RPMI7951 (cell line): ENCODE results near the gene PRR5L. TPM values are rescaled to one million over a fixed set of nuclear protein-coding genes. Genes with fewer than 3 reads are reported as not detected.

Source experiments
- DNase-seq: peaks from one replicate; pipeline ENCODE4 v3.0.0-alpha.2; 2012; ENCODE audit warnings: low read depth
- total RNA-seq: library from RNA; depleted of rRNA; stranded (reverse); fragments of >200 nt; shearing (Covaris generic); gene quantifications from 2 replicates; pipeline ENCODE4 v1.2.3, GENCODE V29; 2014; rRNA removed

Gene PRR5L, protein sequence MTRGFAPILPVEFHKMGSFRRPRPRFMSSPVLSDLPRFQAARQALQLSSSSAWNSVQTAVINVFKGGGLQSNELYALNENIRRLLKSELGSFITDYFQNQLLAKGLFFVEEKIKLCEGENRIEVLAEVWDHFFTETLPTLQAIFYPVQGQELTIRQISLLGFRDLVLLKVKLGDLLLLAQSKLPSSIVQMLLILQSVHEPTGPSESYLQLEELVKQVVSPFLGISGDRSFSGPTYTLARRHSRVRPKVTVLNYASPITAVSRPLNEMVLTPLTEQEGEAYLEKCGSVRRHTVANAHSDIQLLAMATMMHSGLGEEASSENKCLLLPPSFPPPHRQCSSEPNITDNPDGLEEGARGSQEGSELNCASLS
- total RNA-seq = 23.2 and 42.0 TPM in 2 replicates

DNA sequence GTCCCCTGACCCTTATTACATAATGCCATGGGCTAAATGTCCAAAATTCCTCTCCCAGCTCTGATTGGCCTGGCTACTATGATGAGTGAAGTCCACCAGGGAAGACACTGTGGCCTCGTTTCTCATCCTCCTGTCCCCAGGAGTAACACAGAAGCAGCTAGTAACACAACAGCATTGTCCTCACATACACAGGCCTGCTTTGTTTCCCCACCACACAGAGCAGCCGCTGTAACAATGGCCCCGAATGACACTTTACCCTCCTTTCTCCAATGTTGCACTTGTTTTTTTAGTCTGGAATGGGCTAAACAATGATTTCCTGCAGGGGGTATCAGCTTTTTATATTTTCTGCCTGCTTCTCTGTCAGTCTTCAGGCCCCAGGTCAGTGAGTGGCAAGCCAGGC lies at the start of gene PRR5L:
TSS of gene PRR5L (plus strand) at position 363 of the 400 bp plus-strand sequence. CDS start 104,834 bp downstream, outside the sequence.
- DNase-seq = no peak

DNA sequence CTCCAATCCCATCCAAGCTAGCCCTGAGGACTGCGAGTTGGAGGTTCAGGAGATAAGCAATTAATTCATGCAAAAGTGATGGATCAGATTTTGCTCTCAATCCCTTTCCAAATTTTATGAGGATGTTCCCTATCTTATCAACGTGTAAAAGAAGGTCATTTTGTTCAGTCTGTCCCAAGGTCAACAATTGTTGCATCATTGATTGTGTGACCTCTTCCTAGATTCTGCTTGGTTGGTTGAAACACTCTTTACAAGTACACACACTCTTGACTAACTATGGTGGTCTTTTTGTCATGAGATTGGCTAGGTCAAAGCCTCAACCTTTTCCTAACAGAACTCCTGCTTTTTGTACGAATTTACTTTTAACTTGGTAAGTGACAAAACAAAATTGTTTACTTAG lies 48.6 kb upstream of the PRR5L start:
- DNase-seq = no peak

DNA sequence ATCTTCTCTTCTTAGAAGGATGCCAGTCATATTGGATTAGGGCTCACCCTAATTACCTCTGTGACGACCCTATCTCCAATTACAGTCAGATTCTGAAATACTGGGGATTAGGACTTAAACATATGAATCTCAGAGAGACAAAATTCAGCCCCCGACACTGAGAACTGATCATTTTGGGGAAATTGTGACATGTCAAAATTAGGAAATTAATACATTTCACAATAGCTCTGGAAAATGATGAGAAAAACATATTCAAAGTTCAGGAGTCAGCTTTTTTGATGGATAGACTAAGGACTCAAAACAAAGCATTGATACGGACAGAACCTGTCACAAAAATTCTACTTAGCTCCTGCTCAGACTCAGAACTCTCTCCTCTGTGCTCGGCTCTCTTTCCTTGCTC lies 47.7 kb upstream of the PRR5L start:
- DNase-seq = no peak

DNA sequence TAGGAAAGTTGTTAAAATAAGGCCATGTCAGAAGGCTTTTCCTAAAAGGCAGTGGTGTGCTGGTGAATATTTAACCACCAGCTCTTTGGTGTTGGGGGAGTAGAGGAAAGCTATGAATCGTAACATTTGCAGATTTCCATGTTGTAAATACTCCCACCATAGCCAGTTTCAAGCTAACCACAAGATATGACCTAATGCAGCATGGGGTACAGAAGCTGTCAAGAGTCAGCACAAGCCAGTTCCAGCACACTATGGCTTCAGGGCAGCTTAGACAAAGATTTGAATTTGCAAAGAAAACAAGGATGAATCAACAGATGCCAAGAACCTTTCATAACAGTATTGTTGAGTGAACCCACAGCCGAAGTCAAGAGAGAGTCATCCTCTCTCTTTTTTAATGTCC lies 46.8 kb upstream of the PRR5L start:
- peak; percentile 84 for DNase-seq

DNA sequence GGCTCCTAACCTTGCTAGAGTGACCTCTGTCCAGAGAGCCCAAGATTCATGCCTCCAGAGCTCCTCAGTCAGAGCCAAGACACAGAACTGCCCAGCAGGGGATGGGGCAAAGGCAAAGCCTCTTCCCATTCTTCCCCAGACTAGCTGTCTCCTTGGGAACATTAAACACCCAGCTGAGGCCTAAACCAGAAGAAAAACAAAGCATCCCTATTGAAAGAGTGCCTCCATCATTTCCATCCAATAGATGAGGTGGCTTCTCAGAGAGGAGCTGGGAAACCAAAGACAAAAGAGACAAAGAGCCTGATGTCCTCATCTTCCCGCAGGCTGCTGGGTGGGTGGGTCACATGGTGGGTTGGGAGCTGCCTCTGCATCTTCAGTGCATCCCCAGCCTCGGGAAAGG lies 44.3 kb upstream of the PRR5L start:
- DNase-seq = no peak

DNA sequence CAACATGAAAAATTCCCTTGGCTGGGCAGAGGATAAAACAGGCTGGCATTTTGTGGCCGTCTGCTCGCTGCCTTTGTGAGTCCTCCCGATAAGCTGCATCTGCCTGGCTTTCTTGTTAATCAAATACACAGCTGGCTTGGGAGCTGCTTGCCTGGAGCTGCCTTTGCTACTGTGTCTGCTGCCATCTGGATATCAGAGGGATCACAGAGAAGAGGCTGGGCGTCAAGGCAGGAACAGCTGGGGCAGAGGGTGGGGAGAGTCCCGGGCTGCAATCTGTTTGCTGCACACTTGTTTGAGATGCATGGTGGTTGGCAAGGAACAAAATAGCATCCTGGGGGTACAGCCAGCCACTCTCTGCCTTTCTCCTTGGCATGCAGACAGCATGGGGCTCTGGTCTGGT lies 42.9 kb upstream of the PRR5L start:
- no peak for DNase-seq

DNA sequence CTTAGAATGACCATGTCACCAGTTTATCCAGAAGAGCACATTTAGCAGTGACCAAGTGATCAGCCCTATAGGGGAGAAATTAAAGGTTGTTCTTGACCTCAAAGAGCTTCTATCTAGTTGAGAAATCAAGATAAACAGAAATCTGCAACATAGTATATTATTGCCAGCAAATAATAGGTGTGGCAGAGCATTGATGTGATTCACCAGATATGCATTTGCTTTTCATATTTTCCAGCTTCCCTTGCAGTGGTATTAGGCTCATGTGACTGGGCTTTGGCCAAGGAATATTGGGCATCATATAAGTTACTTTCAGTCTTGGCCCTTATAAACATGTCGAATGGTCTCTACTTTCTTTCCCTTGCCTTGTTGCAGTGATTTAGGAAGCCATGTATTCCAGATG lies 41.4 kb upstream of the PRR5L start:
- DNase-seq = no peak

DNA sequence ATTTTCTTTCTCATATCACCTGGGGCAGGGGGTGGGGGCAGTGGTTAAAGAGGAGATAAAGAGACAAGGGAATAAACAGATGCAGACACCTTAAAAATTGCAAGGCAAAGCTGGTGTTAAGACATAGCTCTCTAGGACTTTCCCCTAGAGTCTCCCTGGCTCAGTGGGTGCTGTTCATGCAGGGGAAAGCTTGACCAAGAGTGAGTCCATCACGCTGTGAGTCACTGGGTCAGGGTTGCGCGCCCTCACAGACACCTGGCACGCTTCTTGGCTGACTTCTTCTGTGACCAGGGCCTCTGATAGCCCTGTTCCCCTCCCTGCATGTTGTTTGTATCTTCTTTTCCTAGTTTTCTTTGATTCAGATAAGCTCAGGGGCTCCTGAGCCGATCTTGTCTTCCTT lies 38.7 kb upstream of the PRR5L start:
- DNase-seq = peak; percentile 32

DNA sequence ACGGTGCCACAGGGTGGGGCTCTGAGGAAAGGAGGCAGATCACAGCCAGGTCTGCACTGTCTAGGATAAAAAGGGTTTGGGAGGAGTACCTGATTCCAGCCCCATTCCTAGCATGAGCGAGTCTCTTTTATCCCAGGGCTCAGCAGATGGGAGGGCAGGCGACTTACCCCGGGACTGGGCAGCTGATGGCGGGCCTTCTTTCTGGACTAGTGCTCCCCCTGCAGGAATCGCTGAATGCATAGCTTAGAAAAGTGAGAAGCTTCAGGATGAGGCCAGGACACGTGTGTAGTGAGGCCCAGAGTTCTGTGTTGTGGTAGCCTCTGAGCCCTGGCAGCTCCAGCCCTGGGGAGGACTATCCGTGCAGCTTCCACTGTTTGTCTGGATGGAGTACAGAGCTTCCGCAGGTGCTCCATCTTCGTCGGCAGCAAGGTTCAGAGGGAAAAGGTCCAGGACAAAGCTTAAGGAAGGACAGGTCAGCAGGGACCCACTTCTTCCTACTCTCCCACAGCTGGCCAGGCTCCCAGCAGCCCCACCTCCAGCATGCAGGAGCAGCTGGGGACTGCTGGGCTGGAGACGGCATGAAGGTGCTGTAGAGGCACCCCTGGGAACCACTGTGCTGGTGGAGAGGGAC lies 37.2 kb upstream of the PRR5L start:
- peak; percentile 50 for DNase-seq

DNA sequence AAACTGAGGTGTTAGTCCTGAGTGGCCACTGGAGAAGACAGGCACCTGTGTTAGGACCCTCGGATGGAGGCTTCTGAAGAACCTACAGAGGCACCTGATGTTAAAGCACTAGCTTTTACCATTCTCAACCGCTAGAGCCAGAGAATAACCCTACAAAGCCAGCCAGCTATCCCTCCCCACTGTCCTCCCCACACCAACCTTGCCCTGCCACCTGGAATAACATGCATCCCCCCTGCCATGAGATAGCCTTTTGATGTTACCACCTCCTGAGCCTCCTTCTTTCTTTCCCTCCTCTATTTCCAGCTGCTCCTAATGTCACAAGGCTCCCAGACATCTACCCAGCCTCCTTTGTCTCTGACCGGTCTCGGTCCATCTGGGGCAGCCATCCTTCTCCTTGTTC lies 35.0 kb upstream of the PRR5L start:
- no peak for DNase-seq

DNA sequence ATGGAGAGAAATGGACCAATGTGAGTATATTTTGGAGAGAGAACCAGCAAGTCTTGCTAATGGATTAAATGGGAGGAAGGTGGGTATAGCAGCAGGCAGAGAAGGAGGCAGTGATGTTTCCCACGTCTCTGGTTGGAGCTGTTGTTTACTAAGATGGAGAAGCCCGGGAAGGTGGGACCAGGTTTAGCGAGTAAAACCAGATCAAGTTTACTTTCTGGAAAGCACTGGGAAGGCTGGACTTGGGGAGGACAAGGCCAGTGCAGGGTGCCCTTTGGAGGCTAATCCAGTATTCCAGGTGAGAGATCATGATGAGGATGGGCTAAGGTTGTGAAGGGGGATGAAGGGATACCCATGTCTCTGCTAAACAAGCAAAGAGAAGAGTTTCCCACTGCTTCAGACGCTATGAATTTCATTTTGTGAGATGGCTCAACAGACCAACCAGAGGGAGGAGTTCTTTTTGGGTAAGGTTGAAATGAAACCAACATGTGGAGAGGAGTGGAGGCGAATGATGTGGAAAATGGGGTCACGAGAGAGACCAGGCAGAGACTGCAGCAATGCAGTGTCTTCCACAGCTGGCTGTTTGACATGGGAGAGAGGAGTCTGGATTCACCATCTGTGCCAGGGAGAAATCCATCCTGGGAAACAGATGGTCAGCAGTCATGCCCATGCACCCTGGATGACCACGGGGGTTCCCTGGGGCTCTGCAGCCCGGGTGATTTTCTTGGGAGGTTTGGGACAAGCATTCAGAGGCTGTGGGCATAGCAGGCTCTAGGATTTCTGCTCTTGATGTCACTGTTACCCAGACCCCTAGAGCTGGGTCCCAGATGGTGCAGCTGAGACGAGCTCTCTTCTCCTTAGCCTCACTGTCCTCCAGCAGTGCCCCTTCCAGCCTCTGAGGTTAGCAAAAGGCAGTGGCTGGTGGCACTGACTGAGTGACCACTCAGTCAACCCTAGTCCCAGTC lies 31.8 kb upstream of the PRR5L start:
- peak; percentile 13 for DNase-seq

DNA sequence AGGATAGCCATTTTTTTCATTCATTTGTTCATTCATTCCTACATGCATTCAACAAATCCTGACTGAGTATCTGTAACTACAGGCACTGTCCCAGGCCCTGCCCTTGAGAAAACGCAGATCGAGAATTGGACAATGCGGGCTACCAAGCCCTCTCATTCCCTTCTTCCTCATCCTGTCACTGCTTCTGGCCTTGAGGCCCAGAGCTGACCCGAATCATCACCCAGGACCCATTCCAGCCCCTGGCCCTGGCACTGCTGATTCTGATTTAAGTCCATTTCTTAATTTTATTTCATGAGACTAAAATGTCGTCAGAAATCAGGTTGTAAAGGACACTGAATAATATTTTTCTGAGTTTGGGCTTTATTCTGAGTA lies 31.1 kb upstream of the PRR5L start:
- DNase-seq = no peak

DNA sequence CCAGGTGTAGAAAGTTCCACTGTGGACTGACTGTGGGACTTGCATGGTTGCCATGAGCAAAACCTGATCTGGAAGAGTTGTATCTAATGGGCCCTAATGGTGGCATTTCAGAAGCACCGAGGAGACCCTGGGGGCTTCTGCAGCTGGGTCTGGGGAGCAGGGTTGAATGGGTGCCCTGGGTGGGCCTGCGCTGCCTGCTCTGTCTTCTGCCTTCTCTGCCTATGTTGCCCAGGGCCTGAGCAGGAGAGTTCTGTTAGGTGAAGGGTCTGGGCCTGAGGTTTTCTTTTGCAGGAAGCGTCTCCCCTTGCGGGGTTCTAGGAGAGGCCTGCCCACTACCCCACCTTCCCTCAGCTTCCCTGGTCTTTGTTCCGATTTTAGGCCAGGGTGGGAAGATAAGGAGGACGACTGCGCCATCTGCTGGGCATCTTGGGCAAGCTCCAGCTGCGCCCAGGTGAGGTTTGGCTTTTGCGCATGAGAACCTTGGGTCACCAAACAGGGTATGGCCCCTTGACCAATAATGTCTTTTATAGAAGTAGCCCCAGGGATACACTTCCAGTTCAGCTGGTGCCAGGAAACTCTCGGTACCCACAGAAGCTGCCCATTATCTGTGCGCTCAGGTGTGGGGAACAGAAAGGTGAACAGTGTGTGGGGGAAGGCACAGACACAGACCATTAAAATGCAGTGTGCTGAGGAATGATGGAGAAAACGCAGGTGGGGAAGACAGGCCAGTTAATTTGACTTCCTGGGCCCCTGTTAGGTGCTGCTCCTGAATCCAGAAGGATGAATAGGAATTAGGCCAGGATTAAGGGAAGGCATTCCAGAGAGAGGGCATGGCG lies 30.1 kb upstream of the PRR5L start:
- DNase-seq = no peak

DNA sequence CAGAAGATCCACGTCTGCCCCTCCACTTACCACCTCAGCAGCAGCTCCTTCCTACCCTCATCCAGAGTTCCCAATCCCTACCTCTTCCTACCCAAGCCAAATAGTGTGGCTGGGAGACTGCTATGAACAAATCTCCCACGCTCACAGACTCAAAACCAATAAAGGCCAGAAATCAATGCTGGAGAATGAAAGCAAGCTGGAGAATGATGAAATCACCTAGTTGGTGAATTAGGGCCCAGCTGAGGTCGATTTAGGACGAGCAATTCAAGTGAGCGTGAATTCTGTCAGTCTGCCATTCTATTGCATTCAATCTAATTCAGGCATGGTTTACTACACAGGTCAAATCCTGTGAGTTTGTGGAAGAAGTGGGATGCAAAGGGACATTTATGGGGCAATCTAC lies 29.3 kb upstream of the PRR5L start:
- no peak for DNase-seq

DNA sequence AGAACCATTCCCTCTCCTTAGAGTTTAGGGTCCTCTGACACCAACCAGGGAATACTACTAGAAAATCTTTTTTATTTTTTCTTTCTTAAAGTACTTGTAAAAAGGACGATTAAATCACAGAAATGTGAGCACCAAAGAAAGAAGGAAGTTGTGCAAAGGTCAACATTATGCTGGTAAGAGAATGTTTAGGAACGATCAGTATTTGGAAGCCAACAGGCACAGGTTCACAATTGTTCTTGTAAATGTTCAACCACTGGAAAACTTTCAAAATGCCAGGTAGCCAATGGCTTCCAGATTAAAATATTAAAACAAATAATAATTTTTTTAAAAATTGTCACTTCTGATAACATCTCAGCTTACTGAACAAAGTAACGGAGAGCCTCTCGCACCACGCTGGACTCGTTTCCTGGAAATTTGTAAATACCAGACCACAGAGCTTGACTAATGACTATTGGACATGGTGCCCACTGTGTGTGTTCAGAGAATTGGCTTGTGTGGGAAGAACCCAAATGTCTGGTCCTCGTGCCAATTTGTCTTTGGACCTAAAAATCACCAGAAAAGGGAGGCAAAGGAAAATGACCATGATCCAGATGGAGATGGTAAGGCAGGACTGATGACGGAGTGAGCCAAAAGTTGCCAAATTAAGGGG lies 27.6 kb upstream of the PRR5L start:
- no peak for DNase-seq

DNA sequence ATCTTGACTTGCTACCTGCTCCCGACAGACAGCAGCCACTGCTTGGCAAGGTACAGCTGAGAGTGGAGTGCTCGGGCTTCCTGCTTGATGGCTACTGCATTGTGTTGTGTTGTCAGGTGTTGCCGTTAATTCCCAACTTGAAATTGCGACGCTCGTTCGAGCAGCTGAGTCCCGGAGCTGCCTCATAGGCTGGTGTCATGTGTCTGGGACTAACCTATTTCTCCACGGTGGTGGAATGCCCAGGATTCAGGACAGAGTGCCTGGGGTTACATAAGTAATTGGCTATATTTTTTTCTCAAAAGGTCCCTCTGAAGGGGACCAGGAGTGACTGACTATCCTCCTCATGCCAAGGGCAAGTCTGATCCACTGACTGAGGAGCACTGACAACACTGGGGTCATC lies 25.4 kb upstream of the PRR5L start:
- DNase-seq = no peak

DNA sequence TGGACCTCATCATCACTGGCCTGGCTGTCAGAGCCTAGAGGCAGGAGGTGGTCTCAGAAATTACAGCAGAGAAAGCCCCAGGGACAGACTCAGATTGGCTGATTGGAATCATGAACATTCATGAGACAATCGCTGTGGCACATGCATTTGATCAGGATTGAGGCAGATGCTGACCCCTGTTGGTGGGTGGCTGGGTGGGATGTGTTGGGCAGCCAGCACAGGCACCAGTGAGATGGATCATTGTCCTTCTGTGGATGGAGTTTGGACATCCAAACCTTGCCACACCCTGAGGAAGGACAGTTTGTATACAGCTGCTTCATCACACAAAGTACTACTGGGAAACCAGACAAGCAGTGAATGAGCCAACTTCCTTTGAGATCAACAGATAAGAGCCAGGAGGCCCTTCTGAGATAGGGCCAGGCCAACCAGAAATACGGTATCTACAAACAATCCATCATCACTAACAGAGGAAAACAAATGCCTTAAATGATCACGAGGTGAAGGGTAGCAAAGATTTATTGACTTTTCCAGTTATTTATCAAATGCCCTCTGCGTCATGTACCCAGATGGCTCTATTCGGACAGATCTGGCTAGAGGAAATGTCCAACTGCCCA lies 24.2 kb upstream of the PRR5L start:
- peak; percentile 31 for DNase-seq

DNA sequence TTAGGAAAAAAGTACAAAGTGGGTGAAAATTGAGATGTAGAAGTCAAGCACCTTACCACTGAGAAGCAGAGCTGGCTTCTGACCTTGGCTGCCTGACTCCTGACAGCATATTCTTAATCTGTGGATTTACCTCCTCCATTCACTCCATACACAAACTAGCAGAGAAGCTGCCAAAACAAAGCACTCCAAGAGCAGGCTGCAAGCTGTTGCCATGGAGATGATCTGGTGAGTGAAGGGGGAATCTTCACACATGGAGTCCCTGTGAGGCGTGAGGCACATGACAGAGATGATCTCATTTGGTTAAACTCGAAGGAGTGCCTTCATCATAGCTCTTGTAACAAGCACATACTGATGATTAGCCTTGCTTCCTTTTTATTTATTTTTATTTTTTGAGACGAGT lies 23.0 kb upstream of the PRR5L start:
- no peak for DNase-seq

DNA sequence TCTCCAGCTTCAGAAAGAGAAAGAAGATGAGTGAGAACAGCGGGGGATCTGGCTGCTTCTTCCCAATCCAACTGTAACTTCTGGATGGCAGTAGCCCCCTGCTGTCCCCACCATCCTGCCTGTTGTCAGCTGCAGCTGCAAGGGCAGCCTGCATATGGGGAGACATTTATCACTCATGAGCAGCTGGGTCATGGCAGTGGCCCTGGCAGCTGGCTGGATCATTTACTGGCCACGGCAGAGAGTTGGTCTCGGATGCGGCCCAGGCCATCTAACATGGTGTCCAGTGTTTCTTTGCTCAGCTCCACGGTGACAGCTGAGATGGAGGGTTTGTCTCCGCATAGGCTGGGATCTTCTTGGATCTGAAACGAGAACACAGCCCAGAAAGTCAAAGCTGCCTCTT lies 21.7 kb upstream of the PRR5L start:
- no peak for DNase-seq

DNA sequence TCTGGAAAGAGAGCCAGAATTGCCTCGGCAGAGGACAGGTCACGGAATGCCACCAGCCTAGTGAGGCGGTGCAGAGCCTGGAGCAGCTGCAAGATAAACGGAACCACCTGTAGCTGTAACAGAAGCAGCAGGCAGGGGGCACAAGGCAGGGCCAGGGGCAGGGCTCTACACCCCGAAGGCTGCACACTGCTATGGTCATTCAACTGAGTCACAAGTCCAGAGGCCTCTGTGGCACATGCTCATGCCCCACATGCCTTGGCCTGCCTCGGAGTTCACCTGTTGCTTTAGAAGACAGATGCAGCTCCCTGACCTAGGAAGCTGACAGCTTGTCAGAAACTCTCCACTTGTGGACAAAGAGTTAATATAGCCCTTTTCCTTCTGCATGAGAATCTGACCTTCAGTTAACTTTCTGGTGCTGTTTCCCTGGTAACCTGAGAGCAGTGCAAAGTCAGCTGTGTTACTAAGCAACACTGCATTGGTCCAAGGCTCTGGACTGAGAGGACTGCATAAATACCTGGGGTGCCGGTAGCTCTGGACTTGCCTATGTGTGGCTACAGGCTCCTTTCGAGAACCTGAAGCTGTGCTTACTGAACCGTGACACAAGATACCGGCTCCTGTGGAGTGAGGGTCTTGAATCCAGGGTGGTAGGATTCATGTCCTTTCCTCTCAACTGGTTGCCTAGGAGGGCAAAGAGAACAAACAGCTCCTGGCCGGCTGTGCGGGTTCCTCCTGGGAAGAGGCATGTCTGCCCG lies 17.4 kb upstream of the PRR5L start:
- no peak for DNase-seq
